Testis (tissue), 3 donors: ENCODE measurements around the gene PPARG. TPM values are rescaled to one million over a fixed set of nuclear protein-coding genes. Genes with fewer than 3 reads are reported as not detected.

Experiments used
- DNase-seq: peaks from one replicate; pipeline ENCODE4 v3.0.0-alpha.2; 2019
- H3K27ac ChIP-seq, 2 donors: fragments of 200-600 bp; sonication (generic); one replicate each; pipeline ENCODE4 v1.5.1; 2019
- H3K27me3 ChIP-seq: fragments of 200-600 bp; sonication (generic); one replicate; pipeline ENCODE4 v1.5.1; 2019
- H3K36me3 ChIP-seq: fragments of 200-600 bp; sonication (generic); one replicate; pipeline ENCODE4 v1.5.1; 2017; ENCODE audit warnings: low read depth; ENCODE audit errors: missing control alignments
- H3K4me1 ChIP-seq: fragments of 200-600 bp; sonication (generic); one replicate; pipeline ENCODE4 v1.5.1; 2019
- H3K4me3 ChIP-seq, 2 donors: fragments of 200-600 bp; sonication (generic); one replicate each; pipeline ENCODE4 v1.5.1; 2017 to 2019
- H3K9me3 ChIP-seq: fragments of 200-600 bp; sonication (generic); one replicate; pipeline ENCODE4 v1.5.1; 2017
- POLR2A ChIP-seq: fragments of 450-650 bp; IDR thresholded peaks from one replicate; pipeline ENCODE4 v1.6.1; 2017; ENCODE audit warnings: antibody characterized with exemption, mild to moderate bottlenecking, moderate library complexity
- WGBS, 2 donors: methylation state at CpG; one replicate each; pipeline ENCODE4 v1.1.5; 2018; 5-methylcytosine and 5-hydroxymethylcytosine counted together
- intact Hi-C: fragments of 100-400 bp; cut with DNase I; formaldehyde crosslinking; loops from one replicate; pipeline ENCODE4 v1.15.1; 2023; ENCODE audit warnings: low total_unique reads
- polyA plus RNA-seq: library from polyadenylated mRNA; stranded (reverse); fragments of 350-450 nt; fragmentation: Illumina TruSeq; extraction: RNeasy Lipid Tissue Mini Kit (QIAGEN cat#74804); gene quantifications from one replicate; pipeline ENCODE4 v1.2.3, GENCODE V29; 2014; ENCODE audit warnings: low read depth, low replicate concordance; ENCODE audit not compliant: insufficient read depth
- total RNA-seq, 2 donors: library from RNA; depleted of rRNA; stranded (reverse); fragments of >200 nt; gene quantifications; one replicate each; pipeline ENCODE4 v1.2.3, GENCODE V29; 2016
- TF ChIP-seq, protein P1 (sequence below), 3 experiments: fragments of 450-650 bp in 2 of 3; fragments of 200-600 bp in 1 of 3; sonication (generic) in 1 of 3; IDR thresholded peaks; one replicate each; pipeline ENCODE4 v1.5.1; 2016 to 2019; ENCODE audit warnings: antibody characterized with exemption in 3 of 3, mild to moderate bottlenecking in 2 of 3, moderate library complexity in 1 of 3

The PPARG gene
- total and polyA plus RNA-seq, 3 donors from 2014 or later, result 12.1 to 18.7 (median 17.6) TPM

DNA sequence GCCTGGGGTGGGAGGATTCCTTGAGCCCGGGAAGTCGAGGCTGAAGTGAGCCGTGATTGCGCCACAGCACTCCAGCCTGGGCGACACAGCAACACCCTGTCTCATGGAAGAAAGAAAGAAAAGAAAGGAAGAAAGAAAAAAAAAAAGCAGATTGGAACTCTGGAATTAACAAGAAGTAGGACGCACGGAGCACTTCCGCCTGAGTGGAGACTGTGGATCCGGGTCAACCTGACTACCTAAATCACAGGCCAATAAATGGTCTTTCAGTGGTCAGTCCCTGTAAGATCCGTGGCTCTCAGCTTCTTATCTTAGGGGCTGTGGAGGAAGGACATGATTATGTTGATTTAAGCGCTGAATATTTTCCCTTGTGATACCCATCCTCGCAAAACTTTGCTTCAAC lies 2.4 kb upstream of the PPARG start:
- H3K27me3 ChIP-seq, result no peaks in the 10 kb centered on the region
- WGBS, 2 donors, result 55 to 56% methylated on average over 12 of the region's 12 CpGs

DNA sequence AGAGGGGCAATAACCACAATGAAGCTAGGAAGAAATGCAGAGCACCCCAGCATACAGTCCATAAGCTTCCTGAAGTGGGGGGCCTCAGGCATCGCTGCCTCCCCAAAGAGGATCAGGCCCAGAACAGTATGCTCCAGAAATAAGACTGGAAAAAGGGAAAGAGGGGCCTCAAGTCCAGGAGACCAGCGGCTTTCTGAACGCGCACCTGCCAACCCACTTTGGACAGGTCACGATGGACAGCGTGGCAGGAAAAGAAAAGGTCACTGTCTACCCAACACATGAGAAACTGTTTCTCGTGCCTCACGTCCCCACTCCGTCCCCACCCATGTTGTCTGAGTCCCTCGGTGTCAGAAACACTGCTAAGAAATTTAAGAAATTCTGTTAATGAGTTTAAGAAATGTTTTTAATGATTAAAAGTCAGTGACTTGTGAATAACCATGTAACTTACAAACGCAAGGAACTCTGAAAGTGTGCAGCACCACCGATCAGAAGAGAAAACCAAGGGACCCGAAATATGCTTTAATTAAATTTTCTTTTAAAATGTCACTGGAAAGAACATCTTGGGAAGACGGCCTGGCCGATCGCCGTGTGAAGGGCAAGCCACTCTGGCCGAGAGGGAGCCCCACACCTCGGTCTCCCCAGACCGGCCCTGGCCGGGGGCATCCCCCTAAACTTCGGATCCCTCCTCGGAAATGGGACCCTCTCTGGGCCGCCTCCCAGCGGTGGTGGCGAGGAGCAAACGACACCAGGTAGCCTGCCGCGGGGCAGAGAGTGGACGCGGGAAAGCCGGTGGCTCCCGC lies 1.7 kb upstream of the PPARG start:
- H3K4me3 ChIP-seq, result peak overlapping the region; percentile 43 to 71
- no peak for DNase-seq
- peak overlapping the region in 1 of 2 donors; percentile 64 for H3K27ac ChIP-seq
- H3K4me1 ChIP-seq, result no peaks in the 10 kb centered on the region
- no peaks in the 10 kb centered on the region for H3K27me3 ChIP-seq
- 13 to 19% methylated on average over 25 to 31 of the region's 33 CpGs for WGBS, 2 donors
- H3K9me3 ChIP-seq, result no peaks in the 10 kb centered on the region
- no peak for TF ChIP-seq POLR2A
- TF ChIP-seq, protein P1, sequence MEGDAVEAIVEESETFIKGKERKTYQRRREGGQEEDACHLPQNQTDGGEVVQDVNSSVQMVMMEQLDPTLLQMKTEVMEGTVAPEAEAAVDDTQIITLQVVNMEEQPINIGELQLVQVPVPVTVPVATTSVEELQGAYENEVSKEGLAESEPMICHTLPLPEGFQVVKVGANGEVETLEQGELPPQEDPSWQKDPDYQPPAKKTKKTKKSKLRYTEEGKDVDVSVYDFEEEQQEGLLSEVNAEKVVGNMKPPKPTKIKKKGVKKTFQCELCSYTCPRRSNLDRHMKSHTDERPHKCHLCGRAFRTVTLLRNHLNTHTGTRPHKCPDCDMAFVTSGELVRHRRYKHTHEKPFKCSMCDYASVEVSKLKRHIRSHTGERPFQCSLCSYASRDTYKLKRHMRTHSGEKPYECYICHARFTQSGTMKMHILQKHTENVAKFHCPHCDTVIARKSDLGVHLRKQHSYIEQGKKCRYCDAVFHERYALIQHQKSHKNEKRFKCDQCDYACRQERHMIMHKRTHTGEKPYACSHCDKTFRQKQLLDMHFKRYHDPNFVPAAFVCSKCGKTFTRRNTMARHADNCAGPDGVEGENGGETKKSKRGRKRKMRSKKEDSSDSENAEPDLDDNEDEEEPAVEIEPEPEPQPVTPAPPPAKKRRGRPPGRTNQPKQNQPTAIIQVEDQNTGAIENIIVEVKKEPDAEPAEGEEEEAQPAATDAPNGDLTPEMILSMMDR (IDR thresholded peaks at IDR 0.05), result no peak
- H3K36me3 ChIP-seq, result no peaks in the 10 kb centered on the region
- intact Hi-C loops, result no loop called here

More for the DNA sequence above, 2.4 kb upstream of the PPARG start:
- no peak for DNase-seq
- no peak for TF ChIP-seq POLR2A
- TF ChIP-seq, protein P1 (IDR thresholded peaks at IDR 0.05), result no peak
- H3K4me3 ChIP-seq, result peak overlapping the region in 1 of 2 donors; percentile 43
- H3K36me3 ChIP-seq, result no peaks in the 10 kb centered on the region
- no peak overlapping the region for H3K27ac ChIP-seq
- no peaks in the 10 kb centered on the region for H3K9me3 ChIP-seq
- H3K4me1 ChIP-seq, result no peaks in the 10 kb centered on the region
- intact Hi-C loops, result no loop called here

DNA sequence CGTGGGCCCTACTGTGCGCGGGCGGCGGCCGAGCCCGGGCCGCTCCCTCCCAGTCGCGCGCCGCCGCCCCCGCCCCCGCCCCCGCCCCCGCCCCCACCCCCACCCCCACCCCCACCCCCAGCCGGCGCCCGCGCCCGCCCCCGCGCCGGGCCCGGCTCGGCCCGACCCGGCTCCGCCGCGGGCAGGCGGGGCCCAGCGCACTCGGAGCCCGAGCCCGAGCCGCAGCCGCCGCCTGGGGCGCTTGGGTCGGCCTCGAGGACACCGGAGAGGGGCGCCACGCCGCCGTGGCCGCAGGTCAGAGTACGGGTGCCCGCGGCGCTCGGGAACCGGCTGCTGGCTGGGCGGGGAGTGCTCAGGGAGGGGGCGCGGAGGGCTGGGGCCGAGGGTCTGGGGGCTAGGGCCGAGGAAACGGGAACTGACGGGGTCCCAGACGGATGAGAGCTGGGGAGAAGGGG lies 1.1 kb upstream of the PPARG start:
- intact Hi-C loops, result no loop called here
- WGBS, 2 donors, result 1% methylated on average over 22 of the region's 63 CpGs; no CpG with 5 or more reads in 1 of the 2 donors

DNA sequence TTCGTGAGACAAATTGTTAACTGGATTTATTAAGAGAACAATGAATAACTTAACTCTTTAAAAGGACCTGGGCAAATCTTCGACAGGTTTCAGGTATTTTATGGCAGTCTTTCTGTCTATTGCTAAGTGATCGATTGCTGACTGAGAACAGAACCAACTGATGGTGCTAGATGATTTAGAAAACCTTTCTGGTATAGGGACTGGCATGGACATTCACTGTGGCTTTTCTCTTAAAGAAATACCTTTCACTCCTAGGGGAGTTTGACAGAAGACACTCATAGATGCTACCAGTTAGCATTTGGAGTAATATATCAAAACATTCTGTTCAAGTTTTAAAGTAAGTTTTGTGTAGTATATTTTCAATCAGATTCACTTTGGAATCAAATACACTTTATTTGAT lies 654 bp downstream of the PPARG start:
- no peaks in the 10 kb centered on the region for H3K36me3 ChIP-seq
- 42 to 46% methylated on average over 3 of the region's 3 CpGs for WGBS, 2 donors
- no peaks in the 10 kb centered on the region for H3K27me3 ChIP-seq
- TF ChIP-seq, protein P1 (IDR thresholded peaks at IDR 0.05), result no peak
- no peak for TF ChIP-seq POLR2A
- no peak overlapping the region for H3K4me3 ChIP-seq
- no peaks in the 10 kb centered on the region for H3K4me1 ChIP-seq
- no peak for DNase-seq
- no peak overlapping the region for H3K27ac ChIP-seq
- no peaks in the 10 kb centered on the region for H3K9me3 ChIP-seq
- intact Hi-C loops, result no loop called here

More for the DNA sequence above, 1.1 kb upstream of the PPARG start:
- no peaks in the 10 kb centered on the region for H3K27me3 ChIP-seq
- no peaks in the 10 kb centered on the region for H3K36me3 ChIP-seq
- H3K27ac ChIP-seq, result peak overlapping the region; percentile 69 to 84
- DNase-seq, result peak; percentile 25
- peak overlapping the region; percentile 71 to 75 for H3K4me3 ChIP-seq
- H3K9me3 ChIP-seq, result no peaks in the 10 kb centered on the region
- TF ChIP-seq, protein P1 (IDR thresholded peaks at IDR 0.05), result no peak
- TF ChIP-seq POLR2A, result no peak
- no peaks in the 10 kb centered on the region for H3K4me1 ChIP-seq
